Right renal pelvis (tissue), 4 donors: ENCODE measurements around the gene PHAX. TPM values are rescaled to one million over a fixed set of nuclear protein-coding genes. Genes with fewer than 3 reads are reported as not detected.
"Not testable (repeated sequence)": the region's sequence is repeated elsewhere in the genome, so short reads cannot be mapped to it uniquely, and the experiment has no call there.

ENCODE experiments used
- DNase-seq, 4 donors: peaks; one replicate each; pipeline ENCODE4 v3.0.0-alpha.2; 2013; ENCODE audit warnings: low read depth in 4 of 4, low spot score in 3 of 4, missing footprints in 1 of 4
- polyA plus RNA-seq, 4 donors: library from polyadenylated mRNA; unstranded; fragments of 120-200 nt; gene quantifications; one replicate each; pipeline ENCODE4 v1.2.1, GENCODE V29; 2013; ENCODE audit not compliant: insufficient read length in 4 of 4

Gene PHAX
- polyA plus RNA-seq, 4 donors = 76.0 to 86.5 (median 83.0) TPM

DNA sequence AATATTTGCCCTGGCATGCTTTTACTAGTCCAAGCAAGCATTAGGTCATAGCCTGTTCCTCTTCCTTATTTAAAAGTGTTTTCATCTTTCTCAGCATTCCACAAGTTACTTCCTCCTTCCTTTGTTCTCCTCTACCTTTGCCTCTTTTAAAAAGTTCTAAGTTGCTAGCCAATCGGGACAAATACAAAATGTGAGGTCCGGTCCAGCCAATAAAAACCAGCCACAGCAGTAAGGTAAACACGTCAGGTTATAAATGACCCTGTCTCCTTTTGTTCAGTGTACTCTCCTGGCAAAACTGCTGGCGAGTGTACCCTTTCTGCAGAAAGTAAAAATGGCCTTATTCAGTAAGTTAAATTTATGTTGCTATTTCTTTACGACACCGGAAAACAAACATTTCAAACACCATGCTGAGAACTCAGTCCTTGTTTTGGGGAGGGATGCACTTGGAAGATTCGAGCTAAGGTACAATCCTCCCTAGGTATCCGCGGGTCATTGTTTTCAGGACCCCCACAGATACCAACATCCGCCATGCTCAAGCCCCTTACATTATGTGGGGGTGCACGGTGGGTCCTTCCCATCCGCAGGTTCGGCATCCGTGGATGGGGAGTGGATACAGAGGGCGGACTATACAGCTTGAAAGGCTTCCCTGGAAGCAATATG is 646 bp upstream of the PHAX start:
- not testable (repeated sequence) for DNase-seq

DNA sequence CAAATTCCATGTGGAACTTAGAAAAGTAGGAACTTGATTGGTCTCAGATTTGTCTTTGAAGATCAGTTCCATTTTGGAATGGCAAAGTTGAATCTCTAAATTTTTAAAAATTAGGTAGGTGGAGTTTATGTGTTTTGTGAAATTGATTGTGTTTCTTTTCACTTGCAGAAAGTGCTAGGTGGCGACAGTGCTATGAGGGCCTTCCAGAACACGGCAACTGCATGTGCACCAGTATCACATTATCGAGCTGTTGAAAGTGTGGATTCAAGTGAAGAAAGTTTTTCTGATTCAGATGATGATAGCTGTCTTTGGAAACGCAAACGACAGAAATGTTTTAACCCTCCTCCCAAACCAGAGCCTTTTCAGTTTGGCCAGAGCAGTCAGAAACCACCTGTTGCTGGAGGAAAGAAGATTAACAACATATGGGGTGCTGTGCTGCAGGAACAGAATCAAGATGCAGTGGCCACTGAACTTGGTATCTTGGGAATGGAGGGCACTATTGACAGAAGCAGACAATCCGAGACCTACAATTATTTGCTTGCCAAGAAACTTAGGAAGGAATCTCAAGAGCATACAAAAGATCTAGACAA is 2.8 kb downstream of the PHAX start:
- no peak for DNase-seq

DNA sequence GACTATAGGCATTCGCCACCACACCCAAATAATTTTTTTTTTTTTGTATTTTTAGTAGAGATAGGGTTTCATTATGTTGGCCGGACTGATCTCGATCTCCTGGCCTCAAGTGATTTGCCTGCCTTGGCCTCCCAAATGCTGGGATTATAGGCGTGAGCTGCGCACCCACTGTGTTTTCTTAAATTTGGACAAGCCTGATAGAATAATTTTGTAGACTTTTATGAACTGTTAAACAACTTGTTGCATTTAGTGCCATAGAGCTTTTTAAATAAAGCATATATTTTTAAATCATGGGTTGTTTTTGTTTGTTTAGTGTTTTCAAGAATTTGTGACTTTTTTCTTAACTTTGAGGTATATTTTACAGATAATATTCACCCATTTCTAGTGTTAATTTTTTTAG is 4.8 kb downstream of the PHAX start:
- DNase-seq = no peak

DNA sequence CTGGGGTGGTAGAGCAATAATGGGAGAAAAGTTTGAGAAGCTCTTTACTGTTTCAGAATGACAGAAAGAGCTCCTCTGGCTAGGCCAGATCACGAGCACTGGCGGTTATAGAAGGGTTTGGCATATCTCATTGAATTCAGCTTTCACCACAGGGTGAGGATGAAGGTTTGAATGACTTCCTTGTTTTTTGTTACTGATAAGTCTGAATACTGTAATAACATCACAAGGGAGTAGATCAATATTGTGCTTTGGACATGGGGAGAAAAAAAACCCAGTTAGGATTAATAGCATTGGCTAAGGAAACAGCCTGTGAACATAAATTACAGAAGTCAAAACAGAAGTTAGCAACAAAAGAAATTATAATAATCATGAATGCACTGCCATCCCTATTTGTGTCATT is 9.4 kb downstream of the PHAX start:
- no peak for DNase-seq

DNA sequence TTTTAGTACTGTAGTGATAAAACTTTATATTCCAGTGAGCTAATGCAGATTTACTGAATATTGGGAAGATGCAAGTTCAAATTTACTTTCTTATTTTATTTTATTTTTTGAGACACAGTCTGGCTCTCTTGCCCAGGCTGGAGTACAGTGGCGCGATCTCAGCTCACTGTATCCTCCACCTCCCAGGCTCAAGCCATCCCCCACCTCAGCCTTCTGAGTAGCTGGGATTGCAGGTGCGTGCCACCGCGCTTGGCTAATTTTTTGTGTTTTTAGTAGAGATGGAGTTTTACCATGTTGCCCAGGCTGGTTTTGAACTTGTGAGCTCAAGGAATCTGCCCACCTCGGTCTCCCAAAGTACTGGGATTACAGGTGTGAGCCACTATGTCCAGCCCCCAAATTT is 9.9 kb downstream of the PHAX start:
- no peak for DNase-seq

DNA sequence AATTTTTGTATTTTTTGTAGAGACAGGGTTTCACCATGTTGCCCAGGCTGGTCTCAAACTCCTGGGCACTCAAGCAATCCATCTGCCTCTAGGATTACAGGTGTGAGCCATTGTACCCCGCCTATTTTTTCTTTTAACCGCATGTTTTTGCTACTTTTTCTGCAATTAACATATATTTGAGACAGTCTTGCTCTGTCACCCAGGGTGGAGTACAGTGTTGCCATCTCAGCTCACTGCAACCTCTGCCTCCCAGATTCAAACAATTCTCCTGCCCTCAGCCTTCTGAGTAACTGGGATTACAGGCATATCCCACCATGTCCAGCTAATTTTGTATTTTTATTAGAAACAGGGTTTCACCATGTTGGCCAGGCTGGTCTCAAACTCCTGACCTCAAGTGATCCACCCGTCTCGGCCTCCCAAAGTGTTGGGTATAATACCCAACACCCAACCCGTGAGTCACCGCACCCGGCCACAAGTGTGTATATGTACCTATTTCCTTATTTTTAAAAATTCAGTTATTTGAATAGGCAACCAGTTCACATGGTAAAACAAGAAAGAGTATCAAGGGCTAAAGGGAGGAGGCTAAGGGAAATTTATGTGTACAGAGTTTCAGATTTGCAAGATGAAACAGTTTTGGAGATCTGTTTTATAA is 13.3 kb downstream of the PHAX start:
- DNase-seq = no peak

DNA sequence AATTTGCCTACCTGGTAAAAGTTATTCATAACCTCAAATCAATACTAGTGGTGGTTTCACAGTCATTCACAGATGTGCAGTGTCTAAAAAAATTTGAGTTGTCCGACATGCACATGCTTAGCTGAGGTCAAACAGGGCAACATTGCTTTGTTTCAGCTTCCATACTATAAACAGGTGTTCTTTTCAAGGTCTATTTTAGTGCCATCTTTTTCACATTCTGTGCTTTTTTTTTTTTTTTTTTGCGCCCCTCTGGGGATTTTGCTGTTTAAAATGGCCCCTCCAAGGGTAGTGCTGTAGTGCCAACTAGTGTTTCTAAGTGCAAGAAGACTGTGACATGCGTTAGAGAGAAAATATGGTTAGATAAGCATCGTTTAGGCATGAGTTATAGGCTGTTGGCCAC is 14.5 kb downstream of the PHAX start:
- no peak for DNase-seq

DNA sequence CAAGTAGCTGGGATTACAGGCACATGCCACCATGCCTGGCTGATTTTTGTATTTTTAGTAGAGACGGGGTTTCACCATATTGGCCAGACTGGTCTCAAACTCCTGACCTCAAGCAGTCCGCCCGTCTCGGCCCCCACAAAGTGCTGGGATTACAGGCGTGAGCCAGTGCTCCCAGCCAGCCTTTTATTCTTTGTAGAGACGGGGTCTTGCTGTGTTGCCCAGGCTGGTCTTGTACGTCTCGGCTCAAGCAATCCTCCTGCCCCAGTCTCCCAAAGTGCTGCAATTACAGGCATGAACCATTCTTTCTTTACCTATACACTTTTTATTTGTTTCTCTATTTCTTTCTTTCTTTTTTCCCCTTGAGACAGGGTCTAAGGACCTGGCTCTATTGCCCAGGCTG is 16.9 kb downstream of the PHAX start:
- DNase-seq = not testable (repeated sequence)

DNA sequence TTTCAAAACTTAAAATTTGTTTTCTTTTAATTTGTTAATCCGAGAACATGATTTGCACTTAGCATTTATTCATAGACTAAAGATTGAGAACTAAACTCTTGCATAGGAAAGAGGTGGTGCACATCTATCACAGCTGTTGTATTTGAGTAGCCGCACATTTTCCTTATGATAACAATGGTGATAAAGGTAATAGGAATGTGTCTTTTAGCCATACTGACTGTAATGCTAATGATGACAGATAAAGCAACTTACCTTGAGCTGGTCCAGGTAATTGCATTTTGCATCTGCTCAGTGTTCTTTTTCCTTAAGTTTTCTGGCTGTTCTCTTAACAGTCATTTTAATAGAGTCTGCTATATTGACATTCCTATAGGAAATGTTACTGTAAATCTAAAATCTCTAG is 19.0 kb downstream of the PHAX start:
- DNase-seq = no peak

DNA sequence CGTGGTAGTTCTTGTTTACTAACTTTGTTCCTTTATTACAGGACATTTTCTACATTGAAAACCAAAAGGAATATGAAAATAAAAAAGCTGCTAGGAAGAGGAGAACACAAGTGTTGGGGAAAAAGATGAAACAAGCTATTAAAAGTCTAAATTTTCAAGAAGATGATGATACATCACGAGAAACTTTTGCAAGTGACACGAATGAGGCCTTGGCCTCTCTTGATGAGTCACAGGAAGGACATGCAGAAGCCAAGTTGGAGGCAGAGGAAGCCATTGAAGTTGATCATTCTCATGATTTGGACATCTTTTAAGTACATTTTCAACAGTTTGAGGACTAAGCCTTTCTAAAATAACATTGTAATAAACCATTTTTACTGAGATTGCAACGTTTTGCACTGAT is 23.8 kb downstream of the PHAX start:
- no peak for DNase-seq

DNA sequence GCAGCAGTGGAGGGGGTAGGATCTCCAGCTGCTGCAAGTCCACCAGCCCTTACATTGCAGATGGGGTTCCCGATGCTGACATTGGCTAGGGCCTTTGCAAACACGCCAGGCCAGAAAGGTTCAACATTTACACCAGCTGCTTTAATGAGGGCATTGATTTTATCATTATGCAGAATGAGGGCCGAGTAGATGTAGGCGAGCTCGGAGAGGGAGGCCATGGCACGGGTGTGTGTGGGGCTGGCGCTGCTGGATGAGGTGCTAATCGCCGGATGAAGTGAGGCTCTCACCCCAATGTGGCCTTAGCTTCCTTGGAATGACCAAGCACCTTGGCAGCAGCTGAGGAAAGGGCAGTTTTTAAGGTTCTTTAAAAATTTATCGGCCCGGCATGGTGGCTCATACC is 27.4 kb downstream of the PHAX start:
- no peak for DNase-seq

DNA sequence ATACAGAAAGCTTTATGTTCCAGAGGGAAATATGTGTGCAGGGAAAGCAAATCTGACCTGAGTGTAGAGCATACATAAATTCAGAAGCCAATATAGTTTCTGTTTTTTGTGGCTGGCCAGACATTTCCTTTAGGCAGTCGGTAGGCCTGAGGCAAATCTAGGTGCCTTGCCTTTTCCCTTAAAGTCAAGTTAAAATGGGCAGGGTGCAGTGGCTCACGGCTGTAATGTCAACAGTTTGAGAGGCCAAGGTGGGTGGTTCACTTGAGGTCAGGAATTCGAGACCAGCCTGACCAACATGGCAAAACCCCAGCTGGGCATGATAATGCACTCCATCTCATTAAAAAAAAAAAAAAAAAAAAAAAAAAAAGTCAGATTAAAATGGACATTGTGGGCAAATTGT is 31.2 kb downstream of the PHAX start:
- no peak for DNase-seq

DNA sequence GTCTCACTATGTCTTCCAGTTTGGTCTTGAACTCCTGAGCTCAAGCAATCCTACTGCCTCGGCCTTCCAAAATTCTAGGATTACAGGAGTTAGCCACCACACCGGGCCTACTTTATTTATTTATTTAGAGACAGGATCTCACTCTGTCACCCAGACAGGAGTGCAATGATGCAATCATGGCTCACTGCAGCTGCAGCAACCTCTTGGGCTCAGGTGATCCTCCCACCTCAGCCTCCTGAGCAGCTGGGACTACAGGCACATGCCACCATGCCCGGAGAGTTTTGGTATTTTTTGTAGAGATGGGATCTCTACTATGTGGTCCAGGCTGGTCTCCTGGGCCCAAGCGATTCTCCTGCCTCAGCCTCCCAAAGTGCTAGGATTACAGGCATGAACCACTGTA is 32.8 kb downstream of the PHAX start:
- DNase-seq = no peak

DNA sequence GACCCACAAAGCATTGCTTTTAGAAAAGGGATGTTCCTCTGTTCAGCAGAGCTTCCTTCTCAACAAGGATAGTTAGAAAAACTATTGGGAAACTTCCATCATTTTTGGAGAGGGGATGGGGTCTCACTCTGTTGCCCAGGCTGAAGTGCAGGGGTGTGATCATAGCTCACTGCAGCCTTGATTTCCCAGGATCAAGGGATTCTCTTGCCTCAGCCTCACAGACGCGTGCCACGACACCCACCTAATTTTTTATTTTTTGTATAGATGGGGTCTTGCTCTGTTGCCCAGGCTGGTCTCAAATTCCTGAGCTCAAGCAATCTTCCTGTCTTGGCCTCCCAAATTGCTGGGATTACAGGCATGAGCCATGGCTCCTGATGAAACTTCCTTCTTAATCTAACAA is 34.8 kb downstream of the PHAX start:
- no peak for DNase-seq

DNA sequence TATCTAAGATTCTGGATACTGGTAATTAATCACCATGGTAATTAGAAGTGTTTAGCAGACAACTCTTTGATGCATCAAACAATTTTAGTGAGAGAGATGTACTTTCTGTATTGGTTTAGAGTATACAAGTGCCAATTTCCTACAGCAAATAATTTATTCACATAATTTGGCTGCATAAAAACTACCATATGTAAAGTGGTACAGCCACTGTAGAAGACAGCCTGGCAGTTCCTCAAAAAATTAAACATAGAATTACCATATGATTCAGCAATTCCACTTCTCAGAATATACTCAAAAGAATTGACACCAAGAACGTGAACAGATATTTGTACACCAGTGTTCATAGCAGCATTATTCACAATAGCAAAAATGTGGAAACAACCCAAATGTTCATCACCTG is 36.2 kb downstream of the PHAX start:
- no peak for DNase-seq

DNA sequence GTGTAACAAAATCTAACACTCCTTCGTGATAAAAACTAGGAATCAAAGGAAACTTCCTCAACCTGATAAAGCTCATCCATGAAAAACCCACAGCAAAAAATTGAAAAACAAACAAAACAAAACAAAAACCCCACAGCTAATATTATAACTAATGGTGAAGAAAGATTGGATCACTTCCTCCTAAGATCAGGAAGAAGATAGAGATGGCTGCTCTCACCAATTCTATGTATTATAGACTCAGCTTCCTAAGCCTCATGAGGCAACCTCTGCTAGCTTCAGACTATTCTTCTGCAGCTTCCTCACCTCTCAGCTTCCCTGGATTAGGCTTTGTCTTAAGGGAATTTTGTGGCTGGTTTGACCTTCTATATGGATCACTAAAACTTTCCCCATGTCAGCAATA is 40.1 kb downstream of the PHAX start:
- no peak for DNase-seq

DNA sequence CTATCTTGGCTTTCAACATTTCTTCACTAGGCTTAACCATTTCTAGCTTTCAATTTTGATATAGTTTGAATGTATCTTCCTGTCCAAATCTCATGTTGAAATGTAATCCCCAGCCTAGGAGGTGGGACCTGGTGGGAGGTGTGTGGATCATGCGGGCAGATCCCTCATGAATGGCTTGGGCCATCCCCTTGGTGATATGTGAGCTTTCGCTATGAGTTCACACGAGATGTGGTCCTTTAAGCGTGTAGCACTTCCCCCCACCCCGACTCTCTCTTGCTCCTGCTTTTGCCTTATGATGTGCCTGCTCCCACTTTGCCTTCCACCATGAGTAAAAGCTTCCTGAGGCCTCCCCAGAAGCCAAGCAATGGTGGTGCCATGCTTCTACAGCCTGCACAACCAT is 40.6 kb downstream of the PHAX start:
- no peak for DNase-seq

DNA sequence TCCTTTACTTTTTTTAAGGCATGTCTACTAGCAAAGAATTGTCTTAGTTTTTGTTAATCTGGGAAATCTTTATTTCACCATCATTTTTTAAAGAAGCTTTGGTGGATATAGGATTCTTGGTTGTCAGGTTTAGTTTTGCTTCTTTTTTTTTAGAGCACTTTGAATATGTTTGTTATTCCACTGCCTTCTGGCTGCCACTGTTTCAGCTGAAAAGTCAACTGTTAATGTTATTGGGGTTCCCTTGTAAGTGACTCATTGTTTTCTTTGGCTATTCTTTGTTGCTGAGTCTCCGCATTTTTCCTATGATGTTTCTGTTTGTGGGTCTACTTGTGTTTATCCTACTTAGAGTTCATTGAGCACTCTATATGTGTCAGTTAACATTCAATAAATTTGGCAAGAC is 44.4 kb downstream of the PHAX start:
- no peak for DNase-seq

DNA sequence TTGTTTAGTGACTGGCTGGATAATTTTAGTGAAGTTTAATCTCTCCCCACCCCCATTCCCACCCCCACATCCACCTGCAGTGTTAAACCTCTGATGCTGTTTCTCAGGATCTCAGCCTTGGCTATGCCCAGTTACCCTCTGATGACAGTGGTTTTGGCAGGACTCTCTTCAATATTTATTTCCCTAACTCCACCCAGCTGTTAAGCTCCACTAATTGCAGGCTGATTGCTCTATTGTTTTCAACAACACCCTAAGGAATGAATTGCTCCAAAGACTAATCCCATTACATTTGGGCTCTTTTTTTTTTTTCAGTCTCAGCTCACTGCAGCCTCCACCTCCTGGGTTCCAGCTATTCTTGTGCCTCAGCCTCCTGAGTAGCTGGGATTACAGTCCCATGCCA is 46.3 kb downstream of the PHAX start:
- no peak for DNase-seq

DNA sequence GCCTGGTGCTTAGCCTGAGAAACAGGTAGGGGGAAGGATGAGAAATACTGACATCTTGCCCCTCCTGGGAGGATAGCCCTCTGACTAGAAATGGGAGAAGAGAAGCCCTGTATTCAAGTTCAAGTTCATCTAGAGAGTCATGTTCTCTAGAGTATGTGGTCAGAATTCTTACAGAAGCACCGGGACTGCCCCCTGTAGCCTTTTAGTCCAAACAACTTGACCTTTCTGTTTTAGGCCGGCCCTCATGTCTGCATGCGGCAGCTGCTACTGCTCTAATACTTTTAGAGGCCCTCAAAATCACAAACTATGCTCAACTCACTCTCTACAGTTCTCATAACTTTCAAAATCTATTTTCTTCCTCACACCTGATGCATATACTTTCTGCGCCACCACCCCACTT is 47.7 kb downstream of the PHAX start:
- DNase-seq = no peak

DNA sequence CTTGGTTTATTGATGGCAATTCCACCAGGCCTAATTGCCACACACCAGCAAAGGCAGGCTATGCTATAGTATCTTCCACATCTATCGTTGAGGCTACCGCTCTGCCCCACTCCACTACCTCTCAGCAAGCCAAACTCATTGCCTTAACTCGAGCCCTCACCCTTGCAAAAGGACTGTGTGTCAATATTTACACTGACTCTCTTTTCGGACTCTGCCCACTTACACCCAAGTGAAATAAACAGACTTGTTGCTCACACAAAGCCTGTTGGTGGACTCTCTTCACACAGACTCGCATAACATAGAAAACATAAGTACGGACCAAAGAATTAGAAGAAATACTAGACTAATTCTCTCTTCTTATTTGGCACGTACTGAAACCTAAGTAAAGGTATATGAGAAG is 48.3 kb downstream of the PHAX start:
- DNase-seq = not testable (repeated sequence)

DNA sequence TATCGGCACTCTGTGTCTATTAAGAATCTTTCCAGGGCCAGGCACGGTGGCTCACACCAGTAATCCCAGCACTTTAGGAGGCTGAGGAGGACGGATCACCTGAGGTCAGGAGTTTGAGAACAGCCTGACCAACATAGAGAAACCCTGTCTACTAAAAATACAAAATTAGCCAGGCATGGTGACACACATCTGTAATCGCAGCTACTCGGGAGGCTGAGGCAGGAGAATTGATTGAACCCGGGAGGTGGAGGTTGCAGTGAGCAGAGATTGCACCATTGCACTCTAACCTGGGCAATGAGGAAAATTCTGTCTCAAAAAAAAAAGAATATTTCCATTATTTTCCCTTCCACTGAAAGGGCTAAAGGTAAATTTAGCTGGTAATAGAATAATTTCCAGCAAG is 49.0 kb downstream of the PHAX start:
- DNase-seq = not testable (repeated sequence)
